HG02970 (cell line): ENCODE data around the gene COL25A1.

Experiments
- ATAC-seq: cut with Tn5 transposase; IDR thresholded peaks from one replicate; pipeline ENCODE4 v1.9.1; 2021; ENCODE audit warnings: mild to moderate bottlenecking, moderate library complexity, moderate number of reproducible peaks; ENCODE audit not compliant: unreplicated experiment, low FRiP score

Gene COL25A1

DNA sequence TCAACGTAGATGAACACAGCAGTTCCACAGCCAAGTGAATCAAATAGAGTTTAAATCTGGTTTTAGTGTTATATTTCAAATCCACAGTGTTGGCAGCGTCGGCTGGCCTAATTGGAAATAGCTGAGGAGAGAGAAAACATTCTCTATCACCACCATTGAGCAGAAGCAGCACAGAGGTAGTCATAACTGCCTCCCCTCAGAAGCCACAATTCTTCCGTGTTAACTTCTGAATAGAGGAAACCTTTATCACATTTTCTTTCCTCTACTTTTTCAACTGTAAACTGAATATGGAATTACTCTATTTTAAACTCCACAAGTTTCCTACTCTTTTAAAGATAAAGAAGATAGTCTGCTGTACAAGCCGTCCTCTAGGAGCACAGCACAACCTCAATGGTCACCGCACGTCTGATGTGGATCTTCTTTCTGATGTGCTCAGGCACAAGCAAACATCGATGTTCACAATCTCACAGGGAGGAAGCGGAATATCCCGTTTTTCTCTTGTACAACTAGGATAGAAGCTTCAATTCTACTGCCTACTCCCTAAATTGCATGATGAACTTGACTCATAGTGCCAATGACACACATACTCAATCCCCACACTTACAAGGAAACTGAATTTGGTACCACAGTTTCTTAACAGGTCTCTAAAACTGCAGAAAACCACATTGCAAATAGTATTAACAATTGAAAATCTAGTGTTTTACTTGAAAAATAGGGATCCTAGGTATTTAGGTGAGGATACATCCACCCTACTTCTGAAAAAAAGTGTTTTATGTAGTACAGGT lies 321.8 kb downstream of the COL25A1 start:
- no peak for ATAC-seq

DNA sequence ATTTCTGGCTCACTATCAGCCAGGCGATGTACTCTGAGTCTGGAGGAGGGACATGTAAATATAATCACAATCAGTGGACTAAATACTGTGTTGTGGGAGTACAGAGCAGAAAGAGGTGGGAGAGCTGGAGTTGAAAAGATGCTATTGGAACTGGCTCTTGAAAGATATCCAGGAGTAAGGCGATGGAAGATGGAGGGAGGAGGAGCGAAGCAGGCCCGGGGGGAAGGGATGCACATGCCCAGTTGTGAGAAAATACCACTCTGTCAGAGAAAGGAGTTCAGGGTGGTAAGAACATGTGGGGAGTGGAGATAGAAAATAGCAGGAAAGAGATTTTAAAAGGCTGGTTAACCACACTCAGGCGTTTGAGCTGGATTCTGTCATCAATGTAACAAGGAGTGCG lies 322.7 kb downstream of the COL25A1 start:
- ATAC-seq: no peak

DNA sequence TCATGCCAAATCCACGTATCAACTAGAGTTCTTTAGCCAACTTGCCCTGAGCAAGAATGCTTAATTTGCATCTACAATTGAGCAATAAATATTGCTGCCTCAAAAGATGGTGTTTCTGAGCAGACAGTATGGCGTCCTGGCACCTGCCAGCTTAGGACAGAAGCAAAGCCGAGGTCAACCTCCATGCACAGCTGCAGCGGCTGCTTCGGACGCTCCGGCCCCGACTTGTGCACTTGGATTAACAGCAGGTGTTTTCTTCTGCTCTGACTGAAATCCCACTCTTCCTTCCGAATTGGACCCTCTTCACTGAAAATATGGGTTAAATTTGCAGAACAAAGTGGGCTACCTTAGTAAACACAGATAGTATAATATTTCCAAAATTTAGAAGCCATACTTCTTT lies 324.4 kb downstream of the COL25A1 start:
- no peak for ATAC-seq

DNA sequence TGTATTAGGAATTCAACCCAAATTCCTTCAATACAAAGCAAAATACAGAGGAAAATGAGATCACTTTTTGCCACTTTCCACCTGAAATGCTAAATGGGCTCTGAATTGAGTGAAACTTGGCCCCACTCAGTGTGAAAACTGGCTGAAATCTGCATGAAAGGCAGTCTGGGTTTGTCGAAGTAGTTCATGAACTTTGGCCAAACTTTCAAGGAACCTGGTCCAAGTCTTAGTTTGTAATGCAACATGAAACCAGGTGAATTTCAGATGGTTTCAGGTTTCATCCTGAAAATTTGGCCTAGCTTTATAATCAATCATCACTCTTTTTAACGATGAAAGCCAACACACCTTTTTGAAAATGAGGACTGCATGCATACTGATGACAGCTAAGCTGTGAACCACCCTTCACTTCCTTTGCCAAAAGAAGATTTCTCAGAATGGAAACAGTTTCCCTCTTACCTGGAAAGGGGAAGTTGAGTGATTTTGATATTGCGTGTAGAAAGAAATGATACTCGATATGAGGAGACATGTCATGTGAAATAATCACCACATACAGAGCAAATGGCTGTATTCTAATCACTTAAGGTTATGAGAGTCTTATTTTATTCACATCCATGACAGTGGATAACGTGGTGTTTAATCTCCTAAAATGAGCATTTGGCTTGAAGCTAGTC lies 329.7 kb downstream of the COL25A1 start:
- peak; percentile 47 for ATAC-seq

DNA sequence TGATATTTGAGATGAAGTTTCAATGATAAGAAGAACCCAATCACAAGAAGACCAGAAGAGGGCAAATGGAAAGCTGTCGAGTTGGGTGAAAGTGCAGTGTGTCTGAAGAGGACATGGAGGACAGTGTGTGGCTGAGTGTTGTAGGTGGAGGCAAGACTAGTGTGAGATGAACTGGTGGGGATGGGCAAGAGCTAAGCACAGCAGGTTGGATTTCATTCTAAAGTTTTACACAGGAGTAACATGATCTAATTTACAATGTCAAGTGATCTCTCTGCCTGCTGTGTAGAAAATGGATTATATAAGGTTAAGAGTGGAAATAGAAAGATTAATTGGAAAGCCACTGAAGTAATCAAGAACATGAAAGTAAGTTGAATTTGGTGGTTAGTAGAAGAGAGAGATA lies 331.0 kb downstream of the COL25A1 start:
- no peak for ATAC-seq

DNA sequence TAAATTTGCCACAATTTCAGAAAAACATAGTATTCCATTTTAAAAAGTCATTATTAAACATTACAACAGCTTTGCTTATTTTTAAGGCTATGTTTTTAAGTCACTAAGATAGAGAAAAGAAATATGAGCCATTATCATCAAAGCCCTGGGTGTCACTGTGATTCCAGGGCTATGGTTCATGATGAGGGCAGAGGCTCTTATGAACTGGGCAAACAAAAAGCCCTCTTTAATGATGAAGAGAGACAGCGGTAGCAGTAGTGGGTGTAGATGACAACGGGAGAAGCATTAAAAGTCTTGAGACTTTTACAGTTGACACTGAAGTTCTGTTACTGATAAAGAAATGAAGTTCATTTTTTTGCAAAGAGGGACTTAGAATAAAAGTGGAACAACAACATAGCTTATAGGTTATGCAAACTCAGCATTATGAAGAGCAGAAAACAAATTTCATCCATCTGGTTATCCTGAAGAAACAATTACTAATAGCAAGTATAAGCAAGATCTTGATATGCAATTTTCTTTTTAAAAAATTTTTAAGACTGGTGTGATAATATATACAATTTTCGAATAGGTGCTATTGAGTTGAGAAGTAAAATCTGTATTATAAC lies 336.9 kb downstream of the COL25A1 start:
- no peak for ATAC-seq

DNA sequence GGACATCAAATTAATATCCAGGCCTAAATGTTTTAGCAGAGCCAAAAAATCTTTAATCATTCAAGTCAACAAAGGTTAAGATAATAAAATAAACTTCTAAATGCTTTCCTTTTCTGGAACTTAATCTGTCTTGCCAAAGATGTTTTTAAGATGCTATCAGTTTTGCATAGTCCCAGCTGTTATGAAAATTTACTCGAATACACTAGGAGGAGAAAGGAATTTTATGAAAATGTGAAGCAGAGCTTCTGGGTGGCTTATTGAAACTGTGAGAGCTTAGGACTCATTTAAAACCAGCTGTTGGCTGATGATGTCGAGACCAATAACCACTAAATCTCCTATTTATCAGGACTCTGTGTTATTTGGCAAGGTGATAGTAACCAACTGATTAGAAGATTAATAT lies 337.4 kb downstream of the COL25A1 start:
- ATAC-seq: no peak

DNA sequence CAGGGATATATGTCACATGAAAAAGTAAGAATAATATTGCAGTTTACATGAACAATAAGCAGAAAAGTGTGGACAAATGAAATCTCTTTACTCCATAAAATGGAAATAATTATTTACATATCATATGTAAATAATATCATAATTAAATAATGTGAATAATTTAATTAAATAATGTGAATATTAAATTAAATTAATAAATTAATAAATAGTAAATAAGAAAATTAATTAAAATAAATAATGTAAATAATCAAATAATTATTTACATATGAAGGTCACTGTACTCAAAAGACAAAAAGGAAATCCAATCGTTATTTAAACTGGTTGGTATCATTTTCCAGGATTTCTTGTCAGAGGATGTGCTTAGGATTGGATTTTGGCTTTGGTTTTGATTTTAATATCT lies 338.5 kb downstream of the COL25A1 start:
- no peak for ATAC-seq

DNA sequence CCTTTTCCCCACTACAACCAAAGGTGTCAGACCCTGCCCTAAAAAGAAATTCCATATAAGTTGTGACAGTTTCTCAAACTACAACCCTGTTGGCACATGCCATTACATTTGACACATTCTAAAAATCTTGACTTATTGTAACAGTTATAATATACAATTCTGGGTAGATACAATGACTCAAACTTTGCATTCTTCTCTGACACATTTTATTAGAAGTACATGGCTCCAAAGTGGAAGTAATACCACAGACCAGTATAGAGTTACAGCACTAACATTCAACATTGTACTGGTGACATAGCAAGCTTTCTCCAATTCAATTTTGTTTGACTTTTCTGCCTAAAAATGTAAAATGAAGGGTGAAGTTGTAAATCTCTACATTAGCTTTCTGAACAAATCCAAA lies 343.0 kb downstream of the COL25A1 start:
- no peak for ATAC-seq

DNA sequence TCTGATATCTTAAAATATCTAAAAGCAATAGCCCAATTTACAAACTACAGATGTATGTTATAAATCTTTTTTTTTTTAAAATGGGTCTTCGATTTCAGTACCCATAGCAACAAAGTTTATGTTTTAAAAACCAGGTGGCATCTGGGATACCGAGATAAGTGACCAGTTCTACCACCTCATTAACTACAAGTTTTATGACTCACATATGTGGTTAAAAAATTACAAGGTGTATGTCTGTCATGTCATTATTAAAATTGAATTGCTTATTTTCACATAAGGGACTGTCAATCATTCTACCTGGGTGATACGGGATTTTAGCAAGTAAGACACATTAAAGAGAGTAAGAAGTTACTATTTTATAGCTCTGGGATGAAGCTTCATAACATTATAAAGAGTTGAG lies 347.6 kb downstream of the COL25A1 start:
- no peak for ATAC-seq

DNA sequence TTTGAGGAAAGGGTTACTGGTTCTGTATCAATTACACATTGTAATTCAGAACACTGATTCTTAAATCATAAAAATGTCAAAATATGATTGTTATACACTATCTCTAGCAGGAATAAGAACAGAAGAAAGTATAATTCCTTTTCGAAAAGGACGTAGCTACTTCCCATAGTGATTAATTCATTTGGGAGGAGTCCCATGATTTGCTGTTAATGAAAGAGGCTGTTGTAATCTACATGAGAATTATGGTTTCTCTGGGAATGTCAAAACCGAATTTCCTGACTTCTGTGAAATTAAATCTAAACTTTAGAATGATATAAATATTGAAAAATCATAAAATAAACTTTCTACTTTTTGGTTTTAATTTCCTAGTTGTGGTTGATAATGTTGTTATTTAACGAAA lies 348.5 kb downstream of the COL25A1 start:
- ATAC-seq: no peak

DNA sequence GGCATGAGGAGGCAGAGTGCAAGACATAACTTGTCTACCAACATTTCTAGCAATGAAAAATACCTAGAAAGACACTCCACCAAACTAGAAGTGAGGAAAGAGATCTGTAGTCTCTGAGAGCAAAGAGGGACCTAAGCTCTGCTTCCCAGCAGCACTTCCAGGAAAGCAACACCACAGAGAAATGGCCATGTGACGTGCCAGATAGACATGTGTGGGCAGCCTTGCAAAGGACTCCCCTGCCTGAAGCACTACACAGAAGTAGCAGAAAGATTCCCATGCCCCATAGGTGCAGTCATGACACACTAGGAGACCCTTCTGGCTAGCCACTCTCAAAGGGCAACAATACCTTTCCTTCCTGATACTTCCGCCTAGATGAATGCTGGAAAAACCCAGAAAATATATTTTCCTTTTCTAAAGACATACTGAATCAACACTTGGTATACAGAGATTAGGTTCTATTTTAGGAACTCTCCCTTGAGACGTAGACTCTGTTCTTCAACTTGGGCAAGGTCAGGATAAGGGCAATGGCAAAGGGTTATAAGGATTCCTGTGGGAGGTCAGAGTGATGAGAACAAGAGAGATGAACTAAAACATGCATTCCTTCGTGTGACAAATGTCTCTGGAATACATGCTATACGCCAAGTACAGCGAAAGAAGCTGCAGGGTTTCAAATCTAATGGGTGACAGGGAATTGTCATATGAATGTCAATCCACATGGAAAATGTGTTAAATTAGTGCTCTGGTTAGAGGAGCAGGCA lies 352.1 kb downstream of the COL25A1 start:
- no peak for ATAC-seq

DNA sequence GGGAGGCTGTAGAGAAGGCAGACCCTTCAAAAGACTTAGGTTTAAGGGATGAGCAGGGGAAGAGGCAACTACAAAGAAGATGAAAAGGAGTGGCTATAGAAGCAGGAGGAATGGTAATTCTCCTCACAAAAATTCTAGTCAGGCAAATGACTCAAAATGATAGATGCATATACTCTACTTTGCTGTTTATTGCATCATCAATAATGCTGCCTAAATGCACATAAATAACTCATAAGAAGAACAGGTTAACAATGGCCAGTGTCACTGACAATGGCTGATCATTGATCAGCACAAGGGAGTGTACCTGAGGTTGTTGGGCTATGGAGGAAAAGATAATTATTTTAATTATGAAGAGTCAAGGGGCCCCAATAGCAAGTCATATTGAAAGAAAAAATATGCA lies 354.9 kb downstream of the COL25A1 start:
- no peak for ATAC-seq

DNA sequence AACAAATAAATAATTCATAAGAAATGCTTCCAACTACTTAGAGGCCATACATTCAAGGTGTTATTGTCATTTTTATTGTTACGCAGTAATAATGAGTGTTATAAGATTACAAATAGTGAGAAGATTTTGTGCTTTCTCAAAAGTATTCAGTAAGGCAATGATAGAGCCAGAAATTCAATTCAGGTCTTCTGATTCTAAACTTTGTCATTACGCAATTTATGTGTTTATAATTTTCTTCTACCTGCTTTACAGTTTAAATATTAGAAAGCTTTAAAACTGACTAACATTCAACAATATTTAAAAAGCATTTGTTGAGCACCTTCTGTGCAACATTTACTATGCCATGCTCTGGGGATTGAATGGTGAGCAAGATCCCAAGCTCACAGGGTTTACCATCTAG lies 356.2 kb downstream of the COL25A1 start:
- ATAC-seq: no peak

DNA sequence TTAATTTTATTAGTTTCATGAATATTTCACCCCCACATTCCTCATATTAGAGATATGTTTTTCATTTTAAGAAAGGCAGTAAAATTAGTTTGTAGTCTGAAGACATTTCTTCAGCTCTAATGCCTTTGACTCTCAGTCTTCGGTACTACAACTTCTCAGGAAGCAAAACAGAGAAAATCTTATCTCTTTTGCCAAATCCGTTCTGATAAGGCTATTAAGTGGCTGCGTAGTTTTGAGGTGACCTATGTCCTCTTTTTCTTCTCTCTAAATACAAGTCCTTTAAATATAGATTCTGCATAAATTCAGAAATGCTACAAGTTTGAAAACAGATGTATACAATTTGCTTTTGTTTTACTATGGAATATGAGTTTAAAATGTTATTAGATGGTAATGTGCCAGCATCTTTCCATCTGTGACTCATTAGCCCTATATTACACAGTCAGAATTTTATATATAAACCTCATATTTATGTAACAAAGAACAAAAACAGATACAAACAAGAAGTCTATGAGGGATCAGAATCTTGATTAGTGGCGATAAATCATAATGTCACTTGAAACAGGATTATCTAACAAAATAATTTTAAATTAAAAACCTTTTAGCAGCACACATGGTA lies 358.4 kb downstream of the COL25A1 start:
- no peak for ATAC-seq

DNA sequence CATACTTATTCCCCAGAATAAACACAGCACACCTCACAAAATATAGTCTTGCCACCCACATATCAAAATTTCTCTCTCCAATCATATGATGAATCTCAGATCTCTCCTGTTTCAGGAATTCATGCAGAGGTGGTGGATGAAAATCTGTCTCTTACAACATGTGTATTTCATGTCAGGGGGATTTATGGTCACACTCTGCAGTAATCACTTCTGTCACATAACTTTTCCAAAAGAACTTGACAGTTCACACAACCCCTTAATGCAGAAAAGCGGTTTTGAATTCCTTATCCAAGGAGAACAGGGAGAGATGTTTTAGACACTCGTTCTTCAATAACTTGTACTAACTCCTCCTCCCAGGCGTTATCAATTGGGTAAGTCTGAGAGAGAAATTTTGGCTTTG lies 359.1 kb downstream of the COL25A1 start:
- no peak for ATAC-seq

DNA sequence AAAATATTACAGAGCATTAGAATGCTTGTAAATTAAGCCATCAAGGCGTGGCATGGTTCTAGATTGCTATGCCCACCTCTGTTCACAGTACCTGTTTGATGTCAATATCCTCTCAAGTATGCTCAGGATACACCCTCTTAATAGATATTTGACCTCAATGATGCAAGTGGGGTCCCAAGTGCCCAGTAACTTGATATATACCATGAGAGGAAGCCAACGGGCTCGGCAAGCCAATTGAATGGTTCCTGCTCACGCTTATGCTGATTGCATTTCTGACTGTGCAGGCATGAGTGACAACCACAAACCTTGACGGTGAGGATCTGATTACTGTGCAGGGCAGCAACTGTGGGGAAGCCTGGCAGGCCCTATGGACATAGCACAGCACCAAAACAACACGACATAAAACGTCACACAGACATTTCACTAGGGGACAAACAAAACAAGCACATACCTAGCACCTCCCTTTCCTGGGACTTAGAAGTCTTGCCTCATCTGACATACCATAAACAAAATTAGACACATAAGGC lies 360.5 kb downstream of the COL25A1 start:
- no peak for ATAC-seq

DNA sequence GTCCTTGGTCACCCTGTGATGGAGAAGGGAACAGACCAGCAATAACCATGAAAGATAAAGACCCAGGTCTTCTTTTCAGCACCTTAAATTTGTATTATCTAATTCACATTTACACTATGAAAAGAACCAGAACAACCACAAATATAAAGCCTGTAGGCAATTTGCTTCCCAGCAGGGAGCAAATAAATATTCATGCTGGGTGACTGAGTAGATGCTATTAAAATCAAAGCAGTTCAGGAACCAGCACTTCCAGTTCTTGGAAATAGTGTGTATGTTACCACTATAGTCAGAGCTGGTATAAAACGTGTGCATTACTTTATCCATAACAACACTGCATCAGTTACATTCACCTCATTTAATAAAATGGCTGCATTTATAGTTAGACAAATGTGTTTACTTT lies 361.8 kb downstream of the COL25A1 start:
- no peak for ATAC-seq

DNA sequence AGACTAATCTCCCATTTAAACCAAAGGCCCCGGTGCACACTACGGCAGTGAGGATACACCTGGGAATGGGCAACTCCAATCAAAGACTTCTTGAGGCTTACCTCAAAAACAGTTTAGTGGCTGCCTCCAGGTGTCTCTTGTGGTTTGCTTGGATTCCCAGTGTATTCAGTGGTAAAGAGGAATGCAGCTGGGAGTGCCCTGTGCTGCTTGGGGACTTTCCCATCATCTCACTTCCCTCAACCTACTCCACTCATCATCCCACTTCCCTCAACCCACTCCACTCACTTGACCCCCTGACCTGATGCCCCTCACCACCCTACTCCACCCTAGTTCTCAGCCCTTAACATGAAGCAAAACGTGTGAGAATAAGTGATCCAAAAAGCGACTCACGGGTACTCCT lies 362.3 kb downstream of the COL25A1 start:
- ATAC-seq: no peak

DNA sequence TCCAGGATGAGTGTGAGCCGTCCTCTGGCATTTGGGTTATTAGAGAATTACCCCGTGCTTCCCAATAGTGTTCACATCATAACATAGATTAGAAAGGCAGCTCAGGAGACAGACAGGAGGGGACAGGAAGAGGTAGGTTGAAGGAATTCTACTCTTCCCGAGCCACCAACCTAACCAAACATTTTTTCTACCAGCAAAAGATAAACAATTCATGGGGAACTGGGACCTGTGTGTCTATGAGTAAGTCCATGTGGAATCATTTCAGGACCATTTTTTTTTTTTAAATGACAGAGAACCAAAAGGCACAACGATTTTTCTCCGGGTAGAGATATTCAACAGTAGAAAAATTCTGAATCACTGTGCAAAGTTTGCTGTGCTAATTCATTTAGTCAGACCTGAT lies 365.4 kb downstream of the COL25A1 start:
- no peak for ATAC-seq
